ENCODE data around the gene ZEB1. TPM values are rescaled to one million over a fixed set of nuclear protein-coding genes. Genes with fewer than 3 reads are reported as not detected.

ZEB1 gene
- 10 to 100 TPM; 33.9 to 37.8 TPM for total RNA-seq

GRCh38 chr10:31318854-31319601 lies at the start of gene ZEB1:
Gene ZEB1, plus strand, starts transcription at chr10:31319216. Its CDS starts 19 bp downstream, at chr10:31319235.
- peaks cover 2% of the 10 kb centered on the region for H3K36me3 Mint-ChIP-seq
- peak within 1 kb of the TSS; percentile 98 for H3K4me3 Mint-ChIP-seq
- peaks cover 32% of the 10 kb centered on the region for H3K4me1 Mint-ChIP-seq (ENCODE audit: low read depth)
- no peaks in the 10 kb centered on the region for H3K27me3 Mint-ChIP-seq
- CTCF ChIA-PET, result interaction anchor here (1.0 to 2.8 kb wide), 2 partner anchors 236 to 534 kb away, joined by 5 to 6 read pairs; no protein-coding TSS in a partner anchor
- peak within 1 kb of the TSS; percentile 99 for H3K27ac Mint-ChIP-seq
- peak; percentile 94 for DNase-seq
- intact Hi-C loops (cut with micrococcal nuclease), result loop anchor here (1.0 to 2.0 kb wide), 5 partner anchors 34 to 287 kb away; no protein-coding TSS in a partner anchor
- H3K9me3 Mint-ChIP-seq, result no peaks in the 10 kb centered on the region
- POLR2A ChIA-PET, result interaction anchor here (1.4 to 3.0 kb wide), 4 partner anchors 21 to 287 kb away, joined by 3 to 17 read pairs (median 6); partner anchors contain the start of gene ZNF438

- H3K4me1 Mint-ChIP-seq (ENCODE audit: low read depth), result peaks cover 4% of the 10 kb centered on the region
- H3K9me3 Mint-ChIP-seq, result peaks cover 10% of the 10 kb centered on the region
- DNase-seq, result no peak
- no peak overlapping the region for H3K4me3 Mint-ChIP-seq
- H3K27ac Mint-ChIP-seq, result no peak overlapping the region
- H3K27me3 Mint-ChIP-seq, result no peaks in the 10 kb centered on the region
- POLR2A ChIA-PET, result no interaction called here
- CTCF ChIA-PET, result no interaction called here
- peaks cover 3% of the 10 kb centered on the region for H3K36me3 Mint-ChIP-seq
- intact Hi-C loops (cut with micrococcal nuclease), result no loop called here
Measured at GRCh38 chr10:31270954-31271353, 48.1 kb upstream of the ZEB1 start.

GRCh38 chr10:31272841-31273240 lies 46.2 kb upstream of the ZEB1 start:
- no peak overlapping the region for H3K27ac Mint-ChIP-seq
- intact Hi-C loops (cut with micrococcal nuclease), result no loop called here
- ChIA-PET CTCF (no interaction called here), POLR2A (no interaction called here)
- no peak for DNase-seq
- H3K27me3 Mint-ChIP-seq, result no peaks in the 10 kb centered on the region
- H3K36me3 Mint-ChIP-seq, result peaks cover 3% of the 10 kb centered on the region
- H3K9me3 Mint-ChIP-seq, result peaks cover 10% of the 10 kb centered on the region
- no peak overlapping the region for H3K4me3 Mint-ChIP-seq
- peaks cover 4% of the 10 kb centered on the region for H3K4me1 Mint-ChIP-seq (ENCODE audit: low read depth)

- peaks cover 4% of the 10 kb centered on the region for H3K4me1 Mint-ChIP-seq (ENCODE audit: low read depth)
- H3K36me3 Mint-ChIP-seq, result peaks cover 3% of the 10 kb centered on the region
- H3K9me3 Mint-ChIP-seq, result peaks cover 10% of the 10 kb centered on the region
- ChIA-PET CTCF (interaction anchor here (0.8 kb wide), 1 partner anchor 8 kb away, joined by 3 read pairs; no protein-coding TSS in a partner anchor), POLR2A (no interaction called here)
- intact Hi-C loops (cut with micrococcal nuclease), result no loop called here
- DNase-seq, result no peak
- H3K27ac Mint-ChIP-seq, result no peak overlapping the region
- no peaks in the 10 kb centered on the region for H3K27me3 Mint-ChIP-seq
- H3K4me3 Mint-ChIP-seq, result no peak overlapping the region
Measured at GRCh38 chr10:31273789-31274188, 45.2 kb upstream of the ZEB1 start.

- intact Hi-C loops (cut with micrococcal nuclease), result no loop called here
- ChIA-PET POLR2A (no interaction called here), CTCF (interaction anchor here (0.8 kb wide), 1 partner anchor 8 kb away, joined by 3 read pairs; no protein-coding TSS in a partner anchor)
- Mint-ChIP-seq H3K27me3 (no peaks in the 10 kb centered on the region), H3K27ac (no peak overlapping the region), H3K4me1 (ENCODE audit: low read depth) (peaks cover 4% of the 10 kb centered on the region), H3K9me3 (peaks cover 10% of the 10 kb centered on the region), H3K36me3 (peaks cover 3% of the 10 kb centered on the region), H3K4me3 (no peak overlapping the region)
- DNase-seq, result no peak
Measured at GRCh38 chr10:31274310-31274709, 44.7 kb upstream of the ZEB1 start.

- H3K9me3 Mint-ChIP-seq, result peaks cover 7% of the 10 kb centered on the region
- DNase-seq, result no peak
- H3K27me3 Mint-ChIP-seq, result no peaks in the 10 kb centered on the region
- H3K36me3 Mint-ChIP-seq, result no peaks in the 10 kb centered on the region
- ChIA-PET POLR2A (no interaction called here), CTCF (interaction anchor here (1.2 kb wide), 1 partner anchor 213 kb away, joined by 4 read pairs; no protein-coding TSS in a partner anchor)
- intact Hi-C loops (cut with micrococcal nuclease), result no loop called here
- peaks cover 4% of the 10 kb centered on the region for H3K4me1 Mint-ChIP-seq (ENCODE audit: low read depth)
- H3K27ac Mint-ChIP-seq, result no peak overlapping the region
- no peak overlapping the region for H3K4me3 Mint-ChIP-seq
Measured at GRCh38 chr10:31278279-31278941, 40.6 kb upstream of the ZEB1 start.

- no peaks in the 10 kb centered on the region for H3K27me3 Mint-ChIP-seq
- no peak overlapping the region for H3K27ac Mint-ChIP-seq
- peaks cover 7% of the 10 kb centered on the region for H3K9me3 Mint-ChIP-seq
- POLR2A ChIA-PET, result no interaction called here
- H3K4me3 Mint-ChIP-seq, result no peak overlapping the region
- H3K36me3 Mint-ChIP-seq, result no peaks in the 10 kb centered on the region
- CTCF ChIA-PET, result no interaction called here
- intact Hi-C loops (cut with micrococcal nuclease), result no loop called here
- H3K4me1 Mint-ChIP-seq (ENCODE audit: low read depth), result no peaks in the 10 kb centered on the region
- DNase-seq, result no peak
Measured at GRCh38 chr10:31280972-31281371, 38.0 kb upstream of the ZEB1 start.

- intact Hi-C loops (cut with micrococcal nuclease), result no loop called here
- Mint-ChIP-seq H3K9me3 (no peaks in the 10 kb centered on the region), H3K27ac (no peak overlapping the region), H3K4me1 (ENCODE audit: low read depth) (peaks cover 9% of the 10 kb centered on the region), H3K36me3 (no peaks in the 10 kb centered on the region), H3K4me3 (no peak overlapping the region), H3K27me3 (no peaks in the 10 kb centered on the region)
- no peak for DNase-seq
- POLR2A ChIA-PET, result no interaction called here
- CTCF ChIA-PET, result no interaction called here
Measured at GRCh38 chr10:31288001-31288400, 31.0 kb upstream of the ZEB1 start.

GRCh38 chr10:31288962-31289361 lies 30.1 kb upstream of the ZEB1 start:
- POLR2A ChIA-PET, result no interaction called here
- intact Hi-C loops (cut with micrococcal nuclease), result no loop called here
- CTCF ChIA-PET, result no interaction called here

GRCh38 chr10:31290386-31290785 lies 28.6 kb upstream of the ZEB1 start:
- ChIA-PET CTCF (interaction anchor here (0.6 kb wide), 1 partner anchor 87 kb away, joined by 4 read pairs; no protein-coding TSS in a partner anchor), POLR2A (no interaction called here)
- Mint-ChIP-seq H3K4me1 (ENCODE audit: low read depth) (peaks cover 9% of the 10 kb centered on the region), H3K4me3 (no peak overlapping the region), H3K27me3 (no peaks in the 10 kb centered on the region), H3K9me3 (no peaks in the 10 kb centered on the region), H3K27ac (no peak overlapping the region), H3K36me3 (no peaks in the 10 kb centered on the region)
- intact Hi-C loops (cut with micrococcal nuclease), result no loop called here
- DNase-seq, result no peak

More at GRCh38 chr10:31288962-31289361, 30.1 kb upstream of the ZEB1 start:
- Mint-ChIP-seq H3K4me1 (ENCODE audit: low read depth) (peaks cover 9% of the 10 kb centered on the region), H3K9me3 (no peaks in the 10 kb centered on the region), H3K36me3 (no peaks in the 10 kb centered on the region), H3K27ac (no peak overlapping the region), H3K27me3 (no peaks in the 10 kb centered on the region), H3K4me3 (no peak overlapping the region)
- no peak for DNase-seq

- ChIA-PET POLR2A (no interaction called here), CTCF (interaction anchor here (0.6 kb wide), 1 partner anchor 88 kb away, joined by 4 read pairs; no protein-coding TSS in a partner anchor)
- Mint-ChIP-seq H3K4me3 (no peak overlapping the region), H3K27ac (no peak overlapping the region), H3K4me1 (ENCODE audit: low read depth) (peaks cover 9% of the 10 kb centered on the region), H3K27me3 (no peaks in the 10 kb centered on the region), H3K9me3 (no peaks in the 10 kb centered on the region), H3K36me3 (no peaks in the 10 kb centered on the region)
- intact Hi-C loops (cut with micrococcal nuclease), result no loop called here
- no peak for DNase-seq
Measured at GRCh38 chr10:31291123-31291522, 27.9 kb upstream of the ZEB1 start.

GRCh38 chr10:31294558-31294957 lies 24.5 kb upstream of the ZEB1 start:
- H3K36me3 Mint-ChIP-seq, result no peaks in the 10 kb centered on the region
- no peaks in the 10 kb centered on the region for H3K27me3 Mint-ChIP-seq
- no peaks in the 10 kb centered on the region for H3K9me3 Mint-ChIP-seq
- DNase-seq, result no peak
- peaks cover 15% of the 10 kb centered on the region for H3K4me1 Mint-ChIP-seq (ENCODE audit: low read depth)
- intact Hi-C loops (cut with micrococcal nuclease), result no loop called here
- no peak overlapping the region for H3K27ac Mint-ChIP-seq
- ChIA-PET CTCF (no interaction called here), POLR2A (no interaction called here)
- H3K4me3 Mint-ChIP-seq, result no peak overlapping the region
